ENCODE measurements around the gene ABLIM2.

Gene ABLIM2

DNA sequence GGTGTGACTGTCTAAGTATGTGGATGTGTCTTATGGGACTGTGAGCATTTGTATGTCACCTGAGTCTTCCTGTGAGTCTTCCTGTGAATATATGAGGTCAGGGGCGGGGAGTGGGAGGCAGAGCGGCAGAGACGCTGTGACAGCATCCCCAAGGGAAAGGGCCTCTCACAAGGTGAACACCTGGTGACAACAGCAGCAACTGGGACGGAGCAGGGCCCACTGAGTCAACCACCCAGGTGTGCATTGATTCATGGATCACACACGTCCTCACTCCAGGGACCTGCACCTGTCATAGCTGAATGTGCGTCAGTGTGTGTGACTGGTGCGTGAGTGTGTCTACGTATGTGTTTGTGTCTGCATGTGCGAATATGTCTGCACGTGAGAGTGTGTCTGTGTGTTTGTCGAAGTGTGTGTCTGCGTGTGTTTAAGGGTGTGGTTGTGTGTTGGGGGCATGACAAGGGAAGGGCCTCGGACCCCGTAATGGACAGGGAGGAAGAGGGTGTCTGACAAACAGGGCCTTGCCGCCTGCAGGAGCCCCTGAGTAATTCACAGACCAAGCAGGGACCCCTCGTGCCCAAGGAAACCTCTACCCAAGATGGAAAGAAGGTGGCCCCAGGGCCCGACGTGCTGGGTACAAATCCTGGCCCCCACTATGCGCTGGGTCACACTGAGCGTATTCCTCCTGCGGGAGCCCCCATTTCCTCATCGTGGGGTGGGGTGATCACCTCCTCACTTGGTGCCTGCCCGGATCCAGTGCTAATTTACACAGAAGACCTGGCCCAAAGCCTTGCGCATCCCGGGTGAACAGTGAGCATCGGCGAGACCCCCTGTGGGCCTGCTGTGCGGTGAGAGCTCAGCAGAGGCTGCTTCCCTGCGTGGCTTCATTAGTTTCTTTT, 76.7 kb downstream of the ABLIM2 start:
- TF ChIP-seq, protein P1, sequence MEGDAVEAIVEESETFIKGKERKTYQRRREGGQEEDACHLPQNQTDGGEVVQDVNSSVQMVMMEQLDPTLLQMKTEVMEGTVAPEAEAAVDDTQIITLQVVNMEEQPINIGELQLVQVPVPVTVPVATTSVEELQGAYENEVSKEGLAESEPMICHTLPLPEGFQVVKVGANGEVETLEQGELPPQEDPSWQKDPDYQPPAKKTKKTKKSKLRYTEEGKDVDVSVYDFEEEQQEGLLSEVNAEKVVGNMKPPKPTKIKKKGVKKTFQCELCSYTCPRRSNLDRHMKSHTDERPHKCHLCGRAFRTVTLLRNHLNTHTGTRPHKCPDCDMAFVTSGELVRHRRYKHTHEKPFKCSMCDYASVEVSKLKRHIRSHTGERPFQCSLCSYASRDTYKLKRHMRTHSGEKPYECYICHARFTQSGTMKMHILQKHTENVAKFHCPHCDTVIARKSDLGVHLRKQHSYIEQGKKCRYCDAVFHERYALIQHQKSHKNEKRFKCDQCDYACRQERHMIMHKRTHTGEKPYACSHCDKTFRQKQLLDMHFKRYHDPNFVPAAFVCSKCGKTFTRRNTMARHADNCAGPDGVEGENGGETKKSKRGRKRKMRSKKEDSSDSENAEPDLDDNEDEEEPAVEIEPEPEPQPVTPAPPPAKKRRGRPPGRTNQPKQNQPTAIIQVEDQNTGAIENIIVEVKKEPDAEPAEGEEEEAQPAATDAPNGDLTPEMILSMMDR (conservative IDR thresholded peaks at IDR 0.05; ENCODE audit: low read length): no peak
- no peak overlapping the region for H3K4me3 ChIP-seq (ENCODE audit: low read length)
- DNase-seq (ENCODE audit: low read depth): no peak

DNA sequence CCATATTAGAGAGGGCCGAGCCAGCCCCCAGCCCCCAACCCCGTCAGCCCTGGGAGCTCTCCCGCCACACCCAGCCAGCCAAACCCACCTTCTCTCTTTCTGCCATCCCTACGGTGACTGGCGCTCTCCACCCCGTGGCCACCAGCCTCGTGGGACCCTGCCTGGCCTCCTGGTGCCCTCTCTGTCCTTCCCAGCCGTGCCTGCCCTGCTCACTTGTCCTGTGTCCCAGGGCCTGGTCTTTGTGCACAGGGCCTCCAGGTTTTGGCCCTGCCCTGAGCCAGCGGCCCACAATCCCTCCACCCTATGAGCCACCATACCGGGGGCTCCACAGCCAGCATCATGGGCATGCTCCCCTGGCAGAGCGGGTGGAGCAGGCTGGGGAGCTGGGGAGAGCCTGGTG, 77.4 kb downstream of the ABLIM2 start:
- DNase-seq (ENCODE audit: low read depth): no peak
- no peak overlapping the region for H3K4me3 ChIP-seq (ENCODE audit: low read length)
- TF ChIP-seq, protein P1 (conservative IDR thresholded peaks at IDR 0.05; ENCODE audit: low read length): no peak

DNA sequence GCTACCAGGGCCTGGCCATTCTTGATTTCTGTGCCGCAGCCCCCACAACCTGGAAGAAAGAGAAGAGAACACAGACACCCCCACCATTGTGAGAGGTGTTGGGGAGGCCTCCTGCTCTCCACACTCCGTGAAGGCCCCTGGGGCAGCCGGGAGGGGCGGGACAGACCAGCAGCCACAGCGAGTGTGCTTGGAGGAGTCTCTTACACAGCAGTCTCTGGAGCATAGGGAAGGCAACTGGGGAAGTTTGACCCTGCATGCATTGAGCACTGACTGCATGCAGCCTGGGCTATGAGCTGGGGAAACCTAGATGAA, 77.9 kb downstream of the ABLIM2 start:
- TF ChIP-seq, protein P1 (conservative IDR thresholded peaks at IDR 0.05; ENCODE audit: low read length): no peak
- no peak for DNase-seq (ENCODE audit: low read depth)
- no peak overlapping the region for H3K4me3 ChIP-seq (ENCODE audit: low read length)

DNA sequence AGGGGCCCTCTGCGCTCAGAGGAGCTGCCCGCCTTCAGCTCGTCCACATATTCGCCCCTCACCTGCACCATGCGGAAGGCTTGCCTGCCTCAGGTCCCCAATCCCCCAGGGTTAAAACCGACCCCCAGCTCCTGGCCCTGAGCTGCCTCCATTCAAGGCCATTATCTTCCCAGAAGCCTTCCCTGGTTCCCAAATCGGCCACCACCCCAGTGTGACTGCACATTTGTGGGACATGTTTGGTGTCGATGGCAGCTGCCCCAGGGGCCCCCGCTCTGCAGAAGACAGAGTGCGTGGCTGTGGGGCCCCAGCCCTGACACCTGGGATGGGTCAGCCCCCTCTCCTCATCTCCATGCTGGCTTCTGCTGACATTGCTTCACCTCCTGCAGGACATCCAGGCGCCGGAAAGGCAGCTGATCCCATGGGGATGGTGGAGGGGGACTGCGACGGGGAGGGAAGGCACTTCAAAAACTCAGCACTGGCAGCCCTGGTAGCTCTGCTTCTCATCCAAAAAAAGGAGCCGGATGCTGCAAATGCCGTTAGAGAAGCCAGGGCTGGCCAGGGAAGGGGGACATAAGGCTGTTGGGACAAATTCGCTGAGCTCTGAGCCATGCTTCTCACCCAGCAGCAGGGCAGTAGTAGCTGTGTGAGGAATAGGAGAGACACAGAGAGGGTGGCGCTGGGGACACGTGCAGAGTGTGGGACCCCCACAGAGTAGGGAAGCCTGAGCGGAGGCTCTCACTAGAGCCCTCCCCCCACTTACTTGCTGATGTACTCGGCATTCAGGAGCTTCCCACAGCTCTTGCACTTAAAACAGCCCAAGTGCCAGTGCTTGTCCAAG, 78.5 kb downstream of the ABLIM2 start:
- no peak overlapping the region for H3K4me3 ChIP-seq (ENCODE audit: low read length)
- TF ChIP-seq, protein P1 (conservative IDR thresholded peaks at IDR 0.05; ENCODE audit: low read length): no peak
- DNase-seq (ENCODE audit: low read depth): no peak

DNA sequence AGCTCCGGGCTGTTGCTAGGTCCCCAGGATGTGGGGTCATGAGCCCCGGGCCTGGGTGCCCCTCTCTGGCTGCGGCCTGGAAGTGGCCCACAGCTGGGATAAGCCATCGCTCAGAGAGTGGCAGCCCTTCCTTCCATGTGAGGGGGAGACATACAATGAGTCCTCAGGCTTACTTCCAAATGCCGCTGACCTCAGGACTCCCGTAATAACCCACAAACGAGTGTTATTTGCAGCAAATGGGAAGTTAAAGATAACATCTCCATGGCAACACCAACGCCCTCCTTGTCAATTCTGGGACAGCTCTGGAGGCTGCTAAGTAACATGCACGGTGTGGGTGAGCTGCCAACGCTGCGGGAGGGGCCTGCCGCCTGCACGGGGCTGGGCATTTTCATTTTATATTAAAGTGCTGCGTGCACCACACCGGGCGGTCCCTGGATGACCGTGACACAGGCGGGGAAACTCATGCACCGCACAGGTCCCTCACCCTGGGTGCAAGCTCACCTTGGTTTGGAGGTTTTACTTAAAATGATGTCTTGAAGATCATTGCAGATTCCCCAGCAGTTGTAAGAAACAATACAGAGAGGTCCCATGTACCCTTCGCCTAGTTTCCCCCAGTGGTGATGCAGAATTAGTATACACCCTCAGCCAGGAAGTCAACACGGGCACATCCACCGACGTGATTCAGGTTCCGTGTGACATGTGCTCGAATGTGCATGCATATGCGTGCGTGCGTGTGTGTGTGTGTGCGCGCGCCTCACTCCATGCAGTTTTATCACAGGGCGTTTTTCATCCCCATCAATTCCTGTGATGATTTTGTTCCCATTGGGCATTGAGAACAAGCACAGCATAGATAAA, 79.4 kb downstream of the ABLIM2 start:
- TF ChIP-seq, protein P1 (conservative IDR thresholded peaks at IDR 0.05; ENCODE audit: low read length): no peak
- no peak for DNase-seq (ENCODE audit: low read depth)
- no peak overlapping the region for H3K4me3 ChIP-seq (ENCODE audit: low read length)

DNA sequence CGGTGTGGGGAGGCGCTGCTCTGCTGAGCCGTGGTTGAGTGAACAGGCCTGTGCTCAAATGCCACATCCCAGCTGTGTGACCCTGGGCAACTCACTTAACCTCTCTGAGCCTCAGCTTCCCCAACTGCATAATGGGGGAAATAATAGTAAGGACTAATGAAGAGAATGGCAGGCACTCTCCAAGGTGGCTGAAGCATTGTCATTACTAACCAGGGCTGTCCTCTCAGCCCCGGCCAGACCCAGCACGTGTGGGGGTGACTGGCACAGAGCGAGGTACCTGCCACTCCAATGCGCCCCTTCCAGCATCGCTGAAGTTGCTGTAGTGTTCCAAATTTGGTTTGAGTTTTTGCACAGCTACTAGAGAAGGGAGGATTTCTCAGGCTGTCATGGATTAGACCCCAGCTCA, 80.0 kb downstream of the ABLIM2 start:
- TF ChIP-seq, protein P1 (conservative IDR thresholded peaks at IDR 0.05; ENCODE audit: low read length): no peak
- H3K4me3 ChIP-seq (ENCODE audit: low read length): no peak overlapping the region
- DNase-seq (ENCODE audit: low read depth): no peak

All from AG10803 (cell line).